HepG2 (cell line): ENCODE measurements around the gene CALML6. TPM values are rescaled to one million over a fixed set of nuclear protein-coding genes. Genes with fewer than 3 reads are reported as not detected.

Source experiments
- ATAC-seq: fragments of 200-7000 bp; cut with Tn5 transposase; 3 replicates; pipeline ENCODE4 v1.9.1; 2020; ENCODE audit warnings: mild to moderate bottlenecking, moderate library complexity
- BruUV-seq: library from RNA; stranded (reverse); fragments of 400-500 nt; replicated peaks from 2 replicates; lab custom pipeline; 2021; lab: Mats Ljungman, UMichigan
- CTCF ChIA-PET: fragments of 300-600 bp; formaldehyde crosslinking; extraction: SDS; loops from one replicate; lab custom pipeline; 2021; ENCODE audit warnings: low total read pairs, inconsistent platforms, low intra/inter-chr PET ratio; lab: Yijun Ruan, JAX
- POLR2A ChIA-PET: fragments of 350-600 bp; sonication (Branson Sonifier 250); formaldehyde crosslinking; loops from one replicate; lab custom pipeline; 2020; ENCODE audit warnings: antibody characterized with exemption, inconsistent platforms; lab: Yijun Ruan, JAX
- DNase-seq: peaks from one replicate; pipeline ENCODE4 v3.0.0-alpha.2; 2015; ENCODE audit warnings: low spot score
- FAIRE-seq: peaks from 3 replicates; lab custom pipeline; 2011; peaks lifted over from hg19 to GRCh38; lab: Jason Lieb, UNC
- H2AFZ ChIP-seq: one replicate; pipeline ENCODE4 v1.6.1; 2011; ENCODE audit warnings: low read length, inconsistent platforms
- H3K27ac ChIP-seq: fragments of 300-600 bp; 3 replicates; pipeline ENCODE4 v1.8.0; 2011; ENCODE audit warnings: mixed run types, mild to moderate bottlenecking, mixed read lengths, low read length, inconsistent platforms; ENCODE audit not compliant: insufficient read depth; ENCODE audit errors: extremely low read length
- H3K27me3 ChIP-seq, 2 experiments: fragments of 200-600 bp in 1 of 2; 2 replicates in 1 of 2; 3 replicates in 1 of 2; pipeline versions ENCODE4 v1.6.0 to v1.8.0; 2011; ENCODE audit warnings: low read length in 2 of 2, mild to moderate bottlenecking in 2 of 2, moderate library complexity in 2 of 2, inconsistent platforms in 1 of 2; ENCODE audit not compliant: insufficient read depth in 2 of 2, control insufficient read depth in 1 of 2
- H3K36me3 ChIP-seq, 2 experiments: fragments of 200-600 bp in 1 of 2; replicated peaks in 1 of 2; 2 replicates in 1 of 2; 3 replicates in 1 of 2; pipeline versions ENCODE4 v1.5.1 to v1.8.0; 2011; ENCODE audit warnings: low read length in 2 of 2, inconsistent platforms in 1 of 2; ENCODE audit not compliant: insufficient read depth in 2 of 2, control insufficient read depth in 1 of 2
- H3K4me1 ChIP-seq: 2 replicates; pipeline ENCODE4 v1.5.1; 2012; ENCODE audit warnings: low read length, inconsistent platforms; ENCODE audit not compliant: insufficient read depth
- H3K4me2 ChIP-seq: 2 replicates; pipeline ENCODE4 v1.6.0; 2011; ENCODE audit warnings: low read depth, low read length, inconsistent platforms
- H3K4me3 ChIP-seq, 3 experiments: fragments of 200-600 bp in 1 of 3; sonication (generic), shearing (Covaris generic) in 1 of 3; replicated peaks in 1 of 3; 2 replicates each; pipeline ENCODE4 v1.5.1; 2011 to 2016; ENCODE audit warnings: low read length in 3 of 3, inconsistent platforms in 2 of 3, low read depth in 2 of 3, mild to moderate bottlenecking in 2 of 3, control low read depth in 1 of 3, mixed read lengths in 1 of 3; ENCODE audit not compliant: insufficient read depth in 1 of 3
- H3K79me2 ChIP-seq: one replicate; pipeline ENCODE4 v1.6.1; 2011; ENCODE audit warnings: low read length, inconsistent platforms; ENCODE audit not compliant: insufficient read depth
- H3K9ac ChIP-seq: 2 replicates; pipeline ENCODE4 v1.6.0; 2011; ENCODE audit warnings: mild to moderate bottlenecking, low read depth, low read length, inconsistent platforms; ENCODE audit not compliant: insufficient read depth
- H3K9me3 ChIP-seq: 2 replicates; pipeline ENCODE4 v1.5.1; 2012; ENCODE audit warnings: mild to moderate bottlenecking, low read length
- H4K20me1 ChIP-seq: 2 replicates; pipeline ENCODE4 v1.6.0; 2011; ENCODE audit warnings: inconsistent platforms, mild to moderate bottlenecking, low read length, moderate library complexity; ENCODE audit not compliant: insufficient read depth
- BHLHE40 ChIP-seq: IDR thresholded peaks from 2 replicates; pipeline ENCODE4 v1.6.1; 2011; ENCODE audit warnings: low read length, improper control_type of control experiment
- HOXA7 ChIP-seq: sonication (generic); formaldehyde crosslinking; IDR thresholded peaks from 2 replicates; pipeline ENCODE4 v1.8.1; 2022; ENCODE audit warnings: mild to moderate bottlenecking, missing genetic modification reagents, moderate library complexity
- THRA ChIP-seq: sonication (generic); formaldehyde crosslinking; IDR thresholded peaks from 2 replicates; pipeline ENCODE4 v1.4.0; 2020; ENCODE audit warnings: missing genetic modification reagents, borderline replicate concordance
- USF2 ChIP-seq, 2 experiments: sonication (generic) in 1 of 2; formaldehyde crosslinking in 1 of 2; IDR thresholded peaks; 2 replicates each; pipeline versions ENCODE4 v1.5.1 to v1.6.1; 2011 to 2020; ENCODE audit warnings: borderline replicate concordance in 1 of 2, low read depth in 1 of 2, low read length in 1 of 2, mild to moderate bottlenecking in 1 of 2, missing genetic modification reagents in 1 of 2, moderate library complexity in 1 of 2
- ZNF263 ChIP-seq: sonication (generic); formaldehyde crosslinking; IDR thresholded peaks from 2 replicates; pipeline ENCODE4 v1.4.0; 2020; ENCODE audit warnings: missing genetic modification reagents
- ZNF543 ChIP-seq: sonication (generic); formaldehyde crosslinking; IDR thresholded peaks from 2 replicates; pipeline ENCODE4 v1.4.0; 2020; ENCODE audit warnings: mild to moderate bottlenecking, missing genetic modification reagents
- WGBS: methylation state at CpG from one replicate; pipeline ENCODE4 v1.1.6; 2017; ENCODE audit warnings: low lambda C conversion rate; 5-methylcytosine and 5-hydroxymethylcytosine counted together
- in situ Hi-C: cut with HindIII; loops from 2 replicates; pipeline ENCODE4 v1.10.0; 2017; ENCODE audit warnings: low pct_unique_long_range_greater_than_20kb; ENCODE audit not compliant: extremely low pct_ligation_motif_present
- intact Hi-C: fragments of 100-400 bp; cut with micrococcal nuclease; formaldehyde crosslinking; loops from one replicate; pipeline ENCODE4 v1.10.0; 2022; ENCODE audit not compliant: unreplicated experiment
- polyA plus RNA-seq, 8 experiments: library from polyadenylated mRNA; depleted of rRNA in 3 of 8; stranded (reverse) in 7 of 8; unstranded in 1 of 8; fragments of >200 nt; fragmentation: Illumina TruSeq in 4 of 8; extraction: Trizol in 4 of 8; gene quantifications; 2 replicates each; pipeline versions ENCODE4 v1.2.1 to v1.2.3, GENCODE V29; 2011 to 2016; ENCODE audit warnings: low read depth in 4 of 8, missing spikeins in 1 of 8, mixed read lengths in 1 of 8; ENCODE audit not compliant: insufficient read depth in 1 of 8
- total RNA-seq, 5 experiments: library from RNA; depleted of rRNA; stranded (reverse); fragments of >200 nt; fragmentation: Illumina TruSeq; extraction: Trizol; gene quantifications; 2 replicates each; pipeline ENCODE4 v1.2.3, GENCODE V29; 2016; ENCODE audit warnings: low read depth in 1 of 5

The CALML6 gene
- total and polyA plus RNA-seq, 2 of the 13 experiments (the other 11 are each of a cell fraction or from before 2014, with no cell fraction given), result 0.11 to 0.12 TPM

- TF ChIP-seq THRA (CRISPR knock-in tag) (no peak), HOXA7 (CRISPR knock-in tag) (no peak)
These were observed 9.8 kb downstream of the CALML6 start (continued) for GRCh38 chr1:1924849-1925248.

GRCh38 chr1:1925437-1926345, 10.6 kb downstream of the CALML6 start:
- no peaks in the 10 kb centered on the region for H3K79me2 ChIP-seq
- peak overlapping the region; percentile 16 for H3K4me2 ChIP-seq
- WGBS, result 26% methylated on average over 8 of the region's 27 CpGs
- H3K9ac ChIP-seq, result no peak overlapping the region
- no peak for FAIRE-seq
- DNase-seq, result no peak
- ChIA-PET POLR2A (interaction anchor here (3.3 kb wide), 1 partner anchor 17 kb away, joined by 55 read pairs; no protein-coding TSS in a partner anchor), CTCF (no interaction called here)
- peaks cover 26 to 47% of the 10 kb centered on the region in 2 experiments; a peak in 4 of 5 replicates for H3K27me3 ChIP-seq
- peaks cover 57% of the 10 kb centered on the region for H3K4me1 ChIP-seq
- no peaks in the 10 kb centered on the region for H3K9me3 ChIP-seq
- no peak for ATAC-seq
- H3K27ac ChIP-seq, result no peak overlapping the region
- intact Hi-C loops, result no loop called here
- TF ChIP-seq BHLHE40 (0 out of 2 replicates have a peak, but pooled peaks have one; percentile 29), ZNF543 (CRISPR knock-in tag) (no peak), ZNF263 (CRISPR knock-in tag) (0 out of 2 replicates have a peak, but pooled peaks have one; percentile 29), USF2 (IDR thresholded peaks at IDR 0.05; ENCODE audit: low read depth, low read length) (peak; percentile 49; the same call in 1 of the 2 replicates), USF2 (CRISPR knock-in tag; IDR thresholded peaks at IDR 0.05; ENCODE audit: borderline replicate concordance) (peak; percentile 53; the same call in 1 of the 2 replicates)
- H3K4me3 ChIP-seq, result no peak overlapping the region; a peak in 1 of 6 replicates
- BruUV-seq, result no TSS peak
- no peak overlapping the region for H2AFZ ChIP-seq
- in situ Hi-C loops, result no loop called here
- H3K36me3 ChIP-seq, result no peaks in the 10 kb centered on the region
- H4K20me1 ChIP-seq, result no peaks in the 10 kb centered on the region
